Effector memory CD4-positive, alpha-beta T cell (primary cell): ENCODE data around the gene ARMC2.
"Not testable (repeated sequence)": the region's sequence is repeated elsewhere in the genome, so short reads cannot be mapped to it uniquely, and the experiment has no call there.

Experiments used
- DNase-seq, 3 donors: peaks; one replicate each; pipeline ENCODE4 v3.0.0-alpha.2; 2020
- H3K27ac ChIP-seq: 2 replicates; pipeline ENCODE4 v1.7.0; 2013; ENCODE audit warnings: mild to moderate bottlenecking, low read length, moderate library complexity; ENCODE audit not compliant: insufficient read depth, poor library complexity, severe bottlenecking
- H3K27me3 ChIP-seq: replicated peaks from 2 replicates; pipeline ENCODE4 v1.7.0; 2013; ENCODE audit warnings: mild to moderate bottlenecking, low read length; ENCODE audit not compliant: insufficient read depth, control insufficient read depth, poor library complexity, severe bottlenecking
- H3K36me3 ChIP-seq: 2 replicates; pipeline ENCODE4 v1.7.0; 2013; ENCODE audit warnings: mild to moderate bottlenecking, low read length, moderate library complexity; ENCODE audit not compliant: control insufficient read depth, insufficient read depth
- H3K4me1 ChIP-seq: 2 replicates; pipeline ENCODE4 v1.7.0; 2013; ENCODE audit warnings: low read length, mild to moderate bottlenecking; ENCODE audit not compliant: control insufficient read depth, insufficient read depth, poor library complexity, severe bottlenecking
- H3K4me3 ChIP-seq: 2 replicates; pipeline ENCODE4 v1.7.0; 2013; ENCODE audit warnings: low read length, low read depth, mild to moderate bottlenecking; ENCODE audit not compliant: insufficient read depth, poor library complexity, severe bottlenecking
- H3K9me3 ChIP-seq: 2 replicates; pipeline ENCODE4 v1.7.0; 2013; ENCODE audit warnings: mild to moderate bottlenecking, low read length, moderate library complexity; ENCODE audit not compliant: control insufficient read depth

ARMC2 gene

DNA sequence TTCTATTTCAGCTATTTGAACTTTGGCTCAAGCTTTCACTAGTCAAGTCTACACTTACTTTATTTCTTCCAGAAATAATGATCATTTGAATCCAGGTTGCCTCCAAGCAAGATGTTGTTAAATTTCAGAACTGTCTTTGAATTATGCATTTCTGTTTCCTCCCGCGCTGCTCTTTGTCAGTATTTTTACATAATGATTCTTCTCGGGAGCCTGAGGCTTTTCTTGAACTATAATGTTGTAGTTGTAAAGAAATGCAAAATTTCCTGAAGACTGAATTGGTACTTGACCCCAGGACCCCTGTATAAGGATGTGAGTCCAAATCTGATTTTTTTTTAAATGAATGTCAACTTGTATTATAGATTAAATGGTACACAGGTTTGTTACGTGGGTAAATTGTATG lies 80.4 kb downstream of the ARMC2 start:
- no peaks in the 10 kb centered on the region for H3K9me3 ChIP-seq
- no peak overlapping the region for H3K27ac ChIP-seq
- H3K36me3 ChIP-seq: no peaks in the 10 kb centered on the region
- no peaks in the 10 kb centered on the region for H3K27me3 ChIP-seq
- H3K4me3 ChIP-seq: no peak overlapping the region
- DNase-seq: no peak
- H3K4me1 ChIP-seq: peaks cover 8% of the 10 kb centered on the region

DNA sequence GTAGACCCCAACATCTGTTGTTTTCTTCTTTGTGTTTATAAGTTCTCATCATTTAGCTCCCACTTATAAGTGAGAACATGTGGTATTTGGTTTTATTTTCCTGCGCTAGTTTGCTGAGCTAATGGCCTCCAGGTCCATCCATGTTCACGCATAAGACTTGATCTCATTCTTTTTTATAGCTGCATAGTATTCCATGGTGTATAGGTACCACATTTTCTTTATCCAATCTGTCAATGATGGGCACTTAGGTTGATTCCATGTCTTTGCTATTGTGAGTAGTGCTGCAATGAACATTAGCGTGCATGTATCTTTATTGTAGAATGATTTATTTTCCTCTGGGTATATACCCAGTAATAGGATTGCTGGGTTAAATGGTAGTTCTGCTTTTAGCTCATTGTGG lies 82.9 kb downstream of the ARMC2 start:
- H3K4me1 ChIP-seq, H3K27ac ChIP-seq, H3K36me3 ChIP-seq, H3K27me3 ChIP-seq, DNase-seq, H3K9me3 ChIP-seq, H3K4me3 ChIP-seq: not testable (repeated sequence)

DNA sequence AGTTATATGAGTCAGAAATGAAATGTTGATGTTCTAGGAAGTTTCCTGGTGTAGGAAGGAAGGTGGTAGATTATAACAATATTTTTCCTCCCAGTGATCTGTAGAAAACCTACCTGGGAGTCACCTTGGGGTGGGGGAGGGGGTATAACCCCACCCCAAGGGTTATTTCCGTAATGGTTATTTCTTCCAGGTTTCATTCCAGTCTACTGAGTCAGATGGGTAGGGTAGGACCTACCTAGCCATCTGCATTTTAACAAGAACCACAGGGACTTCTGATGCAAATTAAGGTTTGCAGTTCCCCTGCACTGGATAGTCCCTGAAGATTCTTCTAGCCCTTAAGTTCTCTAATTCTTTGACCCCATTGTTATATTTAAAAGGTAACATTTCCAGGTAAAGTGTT lies 88.9 kb downstream of the ARMC2 start:
- Histone ChIP-seq H3K27me3 (no peaks in the 10 kb centered on the region), H3K9me3 (no peaks in the 10 kb centered on the region), H3K36me3 (no peaks in the 10 kb centered on the region), H3K4me1 (peaks cover 4% of the 10 kb centered on the region), H3K27ac (no peak overlapping the region), H3K4me3 (no peak overlapping the region)
- DNase-seq: no peak

DNA sequence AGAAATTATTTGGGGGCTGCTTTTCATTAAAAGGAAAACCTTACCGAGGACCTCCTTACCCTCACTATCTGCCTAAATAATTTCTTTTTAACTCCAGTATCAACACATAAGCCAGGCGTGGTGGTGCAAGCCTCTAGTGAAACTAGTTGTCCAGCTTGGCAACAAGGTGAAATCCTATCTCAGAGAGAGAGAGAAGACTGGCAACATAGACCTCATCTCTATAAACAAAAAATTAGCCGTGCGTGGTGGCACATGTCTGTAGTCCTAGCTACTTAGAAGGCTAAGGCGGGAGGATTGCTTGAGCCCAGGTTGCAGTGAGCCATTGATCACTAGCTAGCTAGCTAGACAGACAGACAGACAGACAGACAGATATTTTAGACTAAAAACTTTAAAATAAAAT lies 92.5 kb downstream of the ARMC2 start:
- DNase-seq: no peak
- Histone ChIP-seq H3K27ac (no peak overlapping the region), H3K9me3 (no peaks in the 10 kb centered on the region), H3K36me3 (no peaks in the 10 kb centered on the region), H3K27me3 (no peaks in the 10 kb centered on the region), H3K4me1 (peaks cover 19% of the 10 kb centered on the region), H3K4me3 (no peak overlapping the region)

DNA sequence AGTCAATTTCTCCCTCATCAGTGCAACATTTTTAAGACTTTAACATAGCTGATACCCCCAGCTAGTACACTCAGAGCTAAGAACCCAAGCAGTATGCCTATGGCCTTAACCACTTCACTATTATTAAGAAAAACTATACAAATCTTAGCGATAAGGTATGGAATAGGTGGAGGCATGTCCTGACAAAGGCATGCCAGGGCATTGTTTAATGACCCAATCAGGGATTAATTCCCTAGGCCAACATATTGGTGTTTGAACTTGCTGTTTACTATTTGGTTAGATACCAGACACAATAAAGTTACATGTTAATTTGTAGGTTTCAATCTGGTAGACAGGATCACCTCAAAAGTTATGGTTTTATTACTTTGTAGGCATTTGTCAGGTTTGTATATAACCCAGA lies 93.1 kb downstream of the ARMC2 start:
- Histone ChIP-seq H3K4me1 (peaks cover 19% of the 10 kb centered on the region), H3K4me3 (no peak overlapping the region)

DNA sequence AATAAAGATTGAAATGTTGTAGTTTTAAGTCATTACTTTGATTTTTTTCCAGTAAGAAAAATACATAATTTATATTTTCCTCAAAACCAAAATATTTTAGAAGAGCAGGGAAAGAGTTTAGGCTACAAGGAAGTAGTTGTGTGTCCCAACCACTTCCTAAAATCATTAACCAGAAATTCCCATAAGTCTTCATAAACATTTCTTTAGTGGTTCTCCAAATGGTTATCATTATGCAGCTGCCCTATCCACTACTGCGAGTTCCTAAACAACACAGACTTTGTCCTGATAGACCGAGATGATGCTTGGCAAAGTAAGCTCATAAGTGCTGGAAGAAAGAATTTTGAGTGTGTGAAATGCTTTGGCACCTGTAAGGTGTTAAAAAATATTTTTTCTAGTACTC lies 93.6 kb downstream of the ARMC2 start:
- H3K4me1 ChIP-seq: peaks cover 19% of the 10 kb centered on the region
- no peak for DNase-seq
- no peak overlapping the region for H3K4me3 ChIP-seq
- H3K9me3 ChIP-seq: no peaks in the 10 kb centered on the region
- H3K27ac ChIP-seq: no peak overlapping the region
- H3K27me3 ChIP-seq: no peaks in the 10 kb centered on the region
- H3K36me3 ChIP-seq: no peaks in the 10 kb centered on the region

More for the DNA sequence above, 93.1 kb downstream of the ARMC2 start:
- H3K36me3 ChIP-seq: no peaks in the 10 kb centered on the region
- no peak overlapping the region for H3K27ac ChIP-seq
- H3K9me3 ChIP-seq: no peaks in the 10 kb centered on the region
- H3K27me3 ChIP-seq: no peaks in the 10 kb centered on the region
- DNase-seq: no peak

DNA sequence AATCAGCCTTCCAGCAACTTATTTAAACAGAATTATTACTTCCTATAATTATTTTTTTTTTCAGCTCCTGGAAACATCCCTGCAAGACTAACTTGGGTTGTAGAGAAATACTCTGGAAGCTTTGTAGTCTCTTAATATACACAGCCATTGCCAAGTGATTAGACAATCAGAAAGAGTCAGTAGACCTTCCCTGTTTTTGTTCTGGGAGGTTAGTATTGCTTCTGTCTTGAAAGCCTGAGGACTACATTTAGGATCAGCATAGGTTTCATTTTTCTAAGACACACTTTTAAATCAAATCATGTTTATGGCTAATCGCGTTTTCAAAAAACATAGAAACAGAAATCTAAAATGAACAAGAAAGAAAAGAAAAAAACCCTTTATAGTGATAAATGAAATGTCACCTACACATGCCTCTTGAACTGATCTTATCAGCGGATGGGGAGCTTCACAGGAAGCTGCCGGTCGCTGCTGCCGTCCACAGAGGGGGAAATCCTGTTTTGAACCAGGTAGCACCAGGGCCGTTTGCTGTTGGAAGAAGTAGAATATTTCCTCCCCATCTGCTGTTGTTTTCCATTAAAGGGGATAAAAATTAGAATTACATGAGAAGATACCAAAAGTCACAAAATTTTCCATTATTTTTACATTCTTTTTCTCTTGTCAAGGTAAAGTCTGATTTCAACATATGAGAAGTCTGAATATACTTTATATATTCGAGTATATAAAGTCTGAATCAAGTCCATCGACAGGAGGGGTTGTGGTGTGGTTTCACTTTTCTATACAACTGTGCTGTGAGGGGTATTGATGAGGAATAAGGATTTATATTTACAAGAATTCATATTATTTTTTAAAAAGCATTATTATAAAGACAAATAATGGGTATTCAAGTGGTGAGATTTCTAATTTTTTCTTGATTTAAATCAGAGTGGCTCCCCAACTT lies 94.6 kb downstream of the ARMC2 start:
- Histone ChIP-seq H3K4me3 (peak overlapping the region; percentile 15), H3K9me3 (no peaks in the 10 kb centered on the region), H3K36me3 (no peaks in the 10 kb centered on the region), H3K4me1 (peaks cover 19% of the 10 kb centered on the region), H3K27ac (peak overlapping the region; percentile 58), H3K27me3 (no peaks in the 10 kb centered on the region)
- DNase-seq: peak; percentile 52 to 58 (median 58)

DNA sequence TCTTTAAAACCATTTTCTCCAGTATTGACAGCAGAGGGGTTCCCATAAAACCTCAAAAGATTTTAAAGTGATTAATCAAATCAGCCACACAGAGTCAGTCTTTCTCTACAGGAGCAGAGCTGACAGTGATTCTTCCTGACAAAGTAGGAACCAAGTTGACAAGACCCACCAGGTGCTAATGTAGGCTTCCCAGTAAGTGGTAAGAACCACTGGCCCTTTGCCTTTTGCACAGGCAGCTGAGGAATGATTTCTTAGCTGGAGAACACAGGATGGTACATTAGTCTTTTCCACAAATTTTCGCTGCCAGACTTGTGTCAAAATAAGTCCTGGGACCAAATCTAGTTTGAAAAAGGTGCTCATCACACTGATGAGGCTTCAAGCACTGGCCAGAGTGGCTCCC lies 95.8 kb downstream of the ARMC2 start:
- no peaks in the 10 kb centered on the region for H3K36me3 ChIP-seq
- no peak for DNase-seq
- no peaks in the 10 kb centered on the region for H3K27me3 ChIP-seq
- peaks cover 19% of the 10 kb centered on the region for H3K4me1 ChIP-seq
- no peaks in the 10 kb centered on the region for H3K9me3 ChIP-seq
- H3K27ac ChIP-seq: no peak overlapping the region
- H3K4me3 ChIP-seq: no peak overlapping the region

DNA sequence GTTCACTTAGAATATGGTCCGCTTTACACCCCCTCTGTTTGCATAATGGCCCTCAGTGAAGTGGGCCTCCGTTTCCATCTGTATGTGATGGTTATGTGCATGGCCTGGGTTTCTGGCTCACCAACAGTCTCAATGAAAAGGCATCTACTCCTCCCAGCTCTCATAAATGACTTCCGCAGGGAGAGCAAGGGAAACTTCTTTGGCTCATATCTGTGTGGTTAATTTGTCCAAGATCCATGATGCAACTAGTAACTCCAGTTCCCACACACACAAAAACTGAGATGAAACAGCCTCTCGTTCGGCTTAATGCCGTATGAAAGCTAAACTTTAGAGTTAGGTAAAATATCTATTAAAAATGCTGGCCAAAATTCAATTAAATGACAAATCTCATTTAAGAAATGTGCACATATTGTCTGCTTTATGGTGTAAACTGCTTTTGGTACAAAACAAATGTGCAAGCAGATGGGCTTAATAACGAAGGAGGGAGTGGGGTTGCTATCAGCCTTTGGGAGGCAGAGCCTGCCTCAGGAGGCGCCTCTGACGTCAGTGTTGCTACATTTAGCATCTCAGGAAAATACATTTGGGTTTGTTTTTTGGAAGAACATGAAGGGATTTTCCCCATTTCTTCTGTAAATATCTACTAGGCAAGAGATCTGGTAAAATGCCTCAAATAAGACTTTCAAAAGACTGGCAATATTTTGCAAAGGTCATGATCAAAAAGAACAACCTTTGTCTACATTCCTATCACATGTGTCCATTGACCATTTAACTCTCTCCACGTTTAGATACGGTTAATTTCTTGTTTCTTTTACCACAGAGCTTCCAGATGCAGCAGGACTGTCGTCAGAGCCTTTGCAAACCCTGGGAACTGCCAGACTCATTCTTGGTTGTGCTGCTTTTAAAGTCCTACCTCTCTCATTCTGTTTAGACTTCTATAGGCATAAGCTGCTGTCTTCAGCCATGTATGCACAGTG lies 96.8 kb downstream of the ARMC2 start:
- Histone ChIP-seq H3K27ac (no peak overlapping the region), H3K36me3 (no peaks in the 10 kb centered on the region), H3K9me3 (no peaks in the 10 kb centered on the region), H3K27me3 (no peaks in the 10 kb centered on the region), H3K4me3 (no peak overlapping the region), H3K4me1 (peaks cover 19% of the 10 kb centered on the region)
- no peak for DNase-seq
